Measurements from ENCODE around the gene ANXA8.
A peak's percentile ranks its signal among the peaks of the same experiment; 100 is the strongest.

Gene ANXA8

DNA sequence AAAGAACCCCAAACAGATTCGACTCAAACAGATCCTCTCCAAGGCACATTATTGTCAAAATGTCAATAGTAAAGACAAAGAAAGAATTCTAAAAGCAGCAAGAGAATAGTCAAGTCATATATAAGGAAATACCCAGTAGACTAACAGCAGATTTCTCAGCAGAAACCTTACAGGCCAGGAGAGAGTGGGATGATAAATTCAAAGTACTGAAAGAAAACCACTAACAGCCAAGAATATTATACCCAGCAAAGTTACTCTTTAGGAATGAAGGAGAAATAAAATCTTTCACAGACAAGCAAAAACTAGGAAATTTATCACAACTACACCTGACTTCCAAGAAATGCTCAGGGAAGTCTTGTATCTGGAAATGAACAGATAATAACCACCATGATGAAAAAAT, 38.2 kb downstream of the ANXA8 start:
- no peak for DNase-seq

DNA sequence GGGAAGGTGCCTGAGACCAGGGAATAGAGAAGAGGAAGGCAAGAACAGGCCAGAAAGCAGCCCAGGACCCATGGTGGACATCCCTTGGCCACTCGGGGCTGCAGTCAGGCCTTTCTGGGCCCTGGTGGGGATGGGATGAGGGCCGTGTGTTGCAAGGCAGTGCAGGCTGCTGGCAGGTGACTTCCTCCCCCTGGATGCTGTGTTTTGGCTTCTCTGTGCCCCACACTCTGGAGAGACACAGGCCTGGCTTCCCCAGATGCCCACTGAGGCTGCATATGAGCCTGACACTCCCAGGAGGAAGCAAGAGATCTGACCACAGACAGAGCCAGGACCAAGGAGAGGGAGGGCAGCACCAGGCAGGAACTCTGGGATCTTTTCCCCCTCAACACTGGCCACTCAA, 39.9 kb downstream of the ANXA8 start:
- DNase-seq: no peak

DNA sequence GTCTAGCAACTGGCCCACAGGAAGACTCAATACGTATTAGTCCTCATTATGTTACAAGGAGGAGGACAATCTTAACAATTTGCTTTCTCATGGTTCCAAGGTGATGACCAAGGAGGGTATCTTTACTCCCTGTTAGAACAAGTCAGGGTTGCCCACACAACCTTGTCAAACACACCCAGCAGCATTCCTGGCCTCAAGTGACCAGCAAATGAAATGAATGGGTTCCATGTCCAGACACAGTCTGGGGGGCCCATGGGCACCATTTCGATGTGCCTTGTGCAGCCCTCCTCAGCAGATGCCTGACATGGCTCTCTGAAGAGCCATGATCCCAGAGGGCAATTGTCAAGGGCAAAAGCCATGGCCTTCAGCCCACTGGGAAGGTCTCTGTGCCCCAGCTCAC, 40.8 kb downstream of the ANXA8 start:
- no peak for DNase-seq

DNA sequence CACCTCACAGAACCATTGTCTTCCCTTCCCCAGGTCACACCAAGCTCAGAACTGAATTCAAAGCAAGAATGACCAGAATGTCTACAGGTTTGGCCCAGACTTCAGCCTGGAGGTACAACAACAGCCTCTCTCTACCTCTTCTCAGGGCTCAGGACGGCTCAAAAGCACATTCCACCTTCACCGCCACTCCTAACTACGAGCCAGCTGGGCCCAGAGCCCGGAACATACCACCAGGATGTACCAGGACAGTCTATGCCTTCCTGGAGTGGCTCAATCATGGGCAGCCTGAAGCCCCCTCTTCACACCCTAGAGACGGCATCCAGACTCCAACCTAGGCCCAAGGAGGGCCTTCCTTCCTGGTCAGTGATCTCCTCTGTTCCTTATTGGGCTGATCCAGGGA, 41.6 kb downstream of the ANXA8 start:
- no peak for DNase-seq

- no peak for DNase-seq
Measured at GRCh38 chr10:47441938-47442337, 42.0 kb downstream of the ANXA8 start.

DNA sequence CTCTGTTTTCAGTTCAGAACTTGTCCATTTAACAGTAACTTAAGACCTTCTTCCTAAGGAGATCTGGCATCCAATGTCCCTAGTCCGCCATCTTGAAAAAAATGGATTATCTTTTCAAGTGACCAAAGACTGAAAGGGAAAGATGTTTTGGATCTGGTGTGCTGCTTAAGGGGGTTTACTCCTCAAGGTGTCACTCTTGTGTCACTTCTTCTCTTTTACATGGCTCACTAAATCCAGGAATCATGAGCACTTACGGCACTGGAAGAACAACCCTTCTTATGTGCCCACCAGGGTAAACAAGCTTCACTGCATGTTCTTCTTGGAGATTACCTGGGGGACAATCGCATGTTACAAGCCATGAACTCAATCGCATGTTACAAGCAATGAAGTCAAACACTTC, 43.7 kb downstream of the ANXA8 start:
- DNase-seq: no peak

DNA sequence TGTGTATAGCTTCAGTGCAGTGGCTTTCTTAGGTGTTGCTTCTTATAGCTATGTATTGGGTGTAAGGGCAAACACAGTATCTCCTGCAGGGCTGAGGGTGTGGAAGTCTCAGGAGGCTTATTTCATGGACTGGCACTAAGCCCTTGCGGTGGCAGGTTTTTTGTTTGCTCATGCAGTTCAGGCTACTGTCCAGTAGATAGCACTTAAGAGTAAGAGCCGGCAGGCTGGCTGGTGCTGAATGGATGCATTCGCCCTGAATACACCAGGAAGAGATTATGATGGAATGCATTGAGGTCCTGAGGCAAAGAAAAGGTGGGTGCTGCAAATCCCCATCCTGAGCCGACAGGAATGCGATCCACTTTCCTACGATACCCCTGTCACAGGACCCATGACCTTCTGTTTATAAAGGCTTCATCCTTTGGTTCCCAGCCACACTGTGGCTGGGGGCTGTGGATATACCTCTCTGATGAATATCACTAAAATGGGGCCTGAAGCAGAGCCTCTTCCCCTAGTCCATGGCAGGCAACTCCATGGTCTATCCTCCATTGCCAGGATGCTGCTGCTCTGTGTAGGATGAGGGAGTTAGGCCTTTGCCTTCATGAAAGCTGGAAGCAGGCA, 44.9 kb downstream of the ANXA8 start:
- DNase-seq: peak; percentile 43

DNA sequence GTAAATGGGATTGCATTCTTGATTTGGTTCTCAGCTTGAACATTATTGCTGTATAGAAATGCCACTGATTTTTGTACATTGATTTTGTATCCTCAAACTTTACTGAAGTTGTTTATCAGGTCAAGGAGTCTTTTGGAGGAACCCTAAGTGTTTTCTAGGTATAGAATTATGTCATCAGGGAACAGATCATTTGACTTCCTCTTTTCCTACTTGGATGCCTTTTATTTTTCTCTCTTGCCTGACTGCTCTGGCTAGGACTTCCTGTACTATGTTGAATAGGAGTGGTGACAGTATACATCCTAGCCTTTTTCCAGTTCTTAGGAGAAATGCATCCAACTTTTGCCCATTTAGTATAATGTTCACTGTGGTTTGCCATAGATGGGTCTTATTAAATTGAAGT, 48.8 kb downstream of the ANXA8 start:
- no peak for DNase-seq

DNA sequence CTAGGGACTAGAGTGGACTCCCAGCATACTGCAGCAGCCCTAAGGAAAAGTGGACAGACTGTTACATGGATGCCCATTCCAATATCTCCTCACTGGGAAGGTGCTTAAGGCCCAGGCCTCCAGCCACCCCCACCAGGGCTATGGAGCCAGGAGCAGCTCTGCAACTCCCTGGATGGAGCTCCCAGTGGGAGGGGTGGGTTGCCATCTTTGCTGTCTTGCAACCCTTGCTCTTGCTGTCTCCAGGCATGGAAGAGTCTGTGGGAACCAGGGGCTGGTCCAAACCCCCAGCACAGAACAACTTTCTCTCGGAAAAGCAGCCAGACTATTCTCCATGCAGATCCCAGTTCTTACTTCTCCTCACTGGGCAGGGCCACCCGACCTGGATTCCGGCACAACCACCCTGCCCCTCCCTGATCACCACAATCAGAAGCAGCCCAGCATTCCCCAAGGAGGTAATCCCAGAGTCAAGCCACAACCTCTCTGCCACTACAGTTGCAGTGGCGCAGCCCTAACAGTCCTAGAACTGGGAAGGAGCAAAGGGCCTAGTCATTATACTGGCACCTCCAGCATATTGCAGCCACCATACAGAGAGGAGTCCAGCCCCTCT, 58.0 kb downstream of the ANXA8 start:
- DNase-seq: no peak

DNA sequence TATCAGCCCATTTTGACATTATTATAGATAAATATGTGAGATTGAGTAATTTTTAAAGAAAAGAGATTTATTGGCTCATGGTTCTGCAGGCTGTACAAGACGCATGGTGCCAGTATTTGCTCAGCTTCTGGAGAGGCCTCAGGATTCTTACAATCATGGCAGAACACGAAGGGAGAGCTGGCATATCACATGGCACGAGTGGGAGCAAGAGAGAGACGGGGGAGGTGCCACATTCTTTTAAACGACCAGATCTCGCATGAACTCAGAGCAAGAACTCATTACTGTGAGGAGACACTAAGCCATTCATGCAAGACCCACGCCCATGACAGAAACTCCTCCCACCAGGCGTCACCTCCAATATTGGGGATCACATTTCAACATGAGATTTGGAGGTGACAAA, 59.7 kb downstream of the ANXA8 start:
- DNase-seq: no peak

- DNase-seq: no peak
Measured at GRCh38 chr10:47423476-47423875, 60.4 kb downstream of the ANXA8 start.

- peak; percentile 70 for DNase-seq
Measured at GRCh38 chr10:47421057-47421952, 62.6 kb downstream of the ANXA8 start.

DNA sequence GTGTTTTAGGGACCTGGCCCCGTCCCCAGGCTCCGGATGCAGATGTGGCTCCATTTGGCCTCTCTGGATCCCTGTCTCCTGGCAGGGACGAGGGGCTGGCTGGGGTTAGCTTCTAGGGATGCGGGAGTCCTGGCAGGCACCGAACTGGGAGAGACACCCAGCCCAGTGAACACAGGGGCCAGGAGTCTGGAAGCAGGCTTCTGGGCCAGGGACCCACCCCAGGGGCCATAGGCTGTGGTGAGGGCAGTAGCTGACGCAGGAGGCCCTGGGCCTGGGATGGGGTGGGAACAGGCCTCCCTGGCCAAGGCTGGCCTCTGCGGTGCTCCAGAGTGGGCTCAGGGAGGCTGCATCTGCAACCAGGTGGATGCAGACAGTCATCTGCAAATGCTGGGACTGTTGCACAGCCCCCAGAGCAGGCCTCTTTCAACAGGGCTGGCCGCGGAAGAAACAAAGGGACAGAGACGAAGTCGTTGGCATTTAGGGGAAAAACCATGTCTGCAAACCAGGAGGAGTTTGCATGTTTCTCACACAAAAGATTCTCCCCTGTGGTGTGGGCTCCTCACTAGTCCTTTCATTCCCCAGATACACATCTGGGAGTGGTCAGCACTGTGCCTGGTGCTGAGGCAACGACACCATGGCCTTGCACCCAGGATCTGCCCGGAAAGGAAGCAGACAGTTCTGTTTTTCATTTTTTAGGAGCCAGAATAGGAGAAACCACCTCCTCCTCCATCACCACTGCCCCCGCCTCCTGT, 63.4 kb downstream of the ANXA8 start:
- DNase-seq: no peak

DNA sequence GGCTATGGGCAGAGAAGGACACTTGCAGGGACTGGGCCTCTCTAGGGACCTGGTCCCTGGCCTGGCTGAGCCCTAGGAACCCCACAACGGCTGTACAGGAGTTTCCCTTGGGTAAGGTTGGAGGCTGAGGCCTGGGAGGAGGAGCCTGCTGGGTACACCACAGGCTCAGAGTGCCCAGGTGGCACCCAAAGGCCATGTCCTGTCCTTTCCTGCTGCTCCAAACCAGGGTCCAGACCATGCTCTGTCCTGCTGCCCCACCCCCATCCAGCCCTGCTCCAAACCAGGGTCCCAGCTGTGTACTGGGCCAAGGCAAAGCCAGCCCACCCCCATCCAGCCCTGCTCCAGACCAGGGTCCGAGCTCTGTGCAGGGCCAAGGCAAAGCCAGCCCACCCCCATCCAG, 64.5 kb downstream of the ANXA8 start:
- no peak for DNase-seq

DNA sequence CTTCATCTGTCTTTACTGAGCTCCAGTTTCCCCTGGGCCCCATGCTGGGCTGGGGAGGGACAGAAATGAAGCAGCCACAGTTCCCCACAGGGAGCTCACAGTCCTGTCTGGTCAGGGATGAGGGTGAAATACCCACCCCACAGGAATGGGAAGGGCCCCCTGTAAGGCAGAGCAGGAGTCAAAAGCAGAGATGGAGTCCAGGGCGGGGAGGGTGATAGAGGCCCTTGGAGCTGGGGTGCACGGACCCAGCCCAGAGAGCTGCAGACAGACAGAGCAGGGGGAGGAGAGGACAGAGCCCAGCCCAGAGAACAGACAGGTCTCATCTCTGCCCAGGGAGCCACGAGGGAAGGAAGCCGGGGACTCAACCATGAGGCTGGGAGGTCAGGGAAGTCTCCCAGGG, 64.9 kb downstream of the ANXA8 start:
- DNase-seq: no peak

- DNase-seq: no peak
Measured at GRCh38 chr10:47418321-47418720, 65.6 kb downstream of the ANXA8 start.
